ENCODE results near the gene C2orf68. TPM values are rescaled to one million over a fixed set of nuclear protein-coding genes. Genes with fewer than 3 reads are reported as not detected.

Gene C2orf68
- total and polyA plus RNA-seq, 2 of the 13 experiments (the other 11 are each of a cell fraction or from before 2014, with no cell fraction given), result 47.1 to 77.4 TPM

DNA sequence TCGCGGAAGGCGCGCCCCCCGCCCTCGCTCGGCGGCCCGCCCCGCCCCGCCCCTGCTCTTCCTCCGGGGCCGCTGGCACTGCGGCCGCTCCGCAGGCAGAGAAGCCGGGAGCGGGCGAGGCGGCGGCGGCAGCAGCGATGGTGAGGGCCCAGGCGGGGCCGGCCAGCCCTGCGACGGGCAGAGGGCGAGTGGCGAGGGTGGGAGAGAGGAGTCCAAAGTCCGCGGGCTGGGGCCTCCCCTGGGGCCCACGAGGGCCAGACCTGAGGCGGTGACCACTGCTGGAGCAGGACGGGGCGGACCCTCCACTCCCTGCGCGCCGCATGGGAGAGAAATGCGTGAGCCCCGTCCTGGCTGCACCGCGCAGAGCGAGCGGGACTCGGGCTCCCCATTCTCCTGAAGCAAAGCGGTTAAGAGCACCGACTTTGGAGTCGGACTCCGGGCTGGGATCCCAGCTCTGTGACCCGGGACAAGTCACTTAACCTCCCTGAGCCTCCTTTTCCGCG, 27.5 kb downstream of the C2orf68 start, which contains the start of gene VAMP5 (continued):
- TF ChIP-seq ZNF615 (CRISPR knock-in tag; IDR thresholded peaks at IDR 0.05; ENCODE audit: borderline replicate concordance) (no peak), HNRNPK (IDR thresholded peaks at IDR 0.05; ENCODE audit: low read depth, low read length, poor library complexity, severe bottlenecking) (peak; percentile 90), NFATC3 (CRISPR knock-in tag; IDR thresholded peaks at IDR 0.05) (no peak), RORA (CRISPR knock-in tag; IDR thresholded peaks at IDR 0.05) (no peak), ZNF788 (CRISPR knock-in tag; IDR thresholded peaks at IDR 0.05; ENCODE audit: borderline replicate concordance) (peak; percentile 95; the same call in 1 of the 2 replicates), SOX5 (CRISPR knock-in tag; IDR thresholded peaks at IDR 0.05; ENCODE audit: borderline replicate concordance) (no peak), MAF1 (CRISPR knock-in tag; IDR thresholded peaks at IDR 0.05; ENCODE audit: borderline replicate concordance) (peak; percentile 84), ZFAT (CRISPR knock-in tag; conservative IDR thresholded peaks at IDR 0.05) (no peak), CREB1 (IDR thresholded peaks at IDR 0.05) (no peak), CREB1 (CRISPR knock-in tag; IDR thresholded peaks at IDR 0.05) (no peak), KLF6 (CRISPR knock-in tag; IDR thresholded peaks at IDR 0.05) (peak; percentile 94), ATF1 (CRISPR knock-in tag; IDR thresholded peaks at IDR 0.05) (no peak), TGIF2 (CRISPR knock-in tag; IDR thresholded peaks at IDR 0.05) (no peak; the same call in 1 of the 2 replicates), NRL (CRISPR knock-in tag; IDR thresholded peaks at IDR 0.05; ENCODE audit: borderline replicate concordance) (0 out of 2 replicates have a peak, but pooled peaks have one; percentile 31), ZNF44 (CRISPR knock-in tag; IDR thresholded peaks at IDR 0.05) (no peak), RBM39 (IDR thresholded peaks at IDR 0.05; ENCODE audit: low read depth, low read length, poor library complexity, severe bottlenecking) (peak; percentile 91), MATR3 (CRISPR knock-in tag; IDR thresholded peaks at IDR 0.05) (no peak), ZNF563 (CRISPR knock-in tag; IDR thresholded peaks at IDR 0.05) (peak; percentile 98), ZNF24 (IDR thresholded peaks at IDR 0.05) (no peak), YY1 (IDR thresholded peaks at IDR 0.05; ENCODE audit: insufficient read depth, insufficient replicate concordance, low read depth, low read length) (peak; percentile 78), ISL2 (CRISPR knock-in tag; IDR thresholded peaks at IDR 0.05) (peak; percentile 93), KAT2B (IDR thresholded peaks at IDR 0.05; ENCODE audit: borderline replicate concordance, low read depth, low read length) (no peak), CHCHD3 (CRISPR knock-in tag; IDR thresholded peaks at IDR 0.05) (no peak; the same call in 1 of the 2 replicates), NR3C1 (CRISPR knock-in tag; IDR thresholded peaks at IDR 0.05) (no peak)
- TF ChIP-seq, protein P1, sequence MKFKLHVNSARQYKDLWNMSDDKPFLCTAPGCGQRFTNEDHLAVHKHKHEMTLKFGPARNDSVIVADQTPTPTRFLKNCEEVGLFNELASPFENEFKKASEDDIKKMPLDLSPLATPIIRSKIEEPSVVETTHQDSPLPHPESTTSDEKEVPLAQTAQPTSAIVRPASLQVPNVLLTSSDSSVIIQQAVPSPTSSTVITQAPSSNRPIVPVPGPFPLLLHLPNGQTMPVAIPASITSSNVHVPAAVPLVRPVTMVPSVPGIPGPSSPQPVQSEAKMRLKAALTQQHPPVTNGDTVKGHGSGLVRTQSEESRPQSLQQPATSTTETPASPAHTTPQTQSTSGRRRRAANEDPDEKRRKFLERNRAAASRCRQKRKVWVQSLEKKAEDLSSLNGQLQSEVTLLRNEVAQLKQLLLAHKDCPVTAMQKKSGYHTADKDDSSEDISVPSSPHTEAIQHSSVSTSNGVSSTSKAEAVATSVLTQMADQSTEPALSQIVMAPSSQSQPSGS (CRISPR knock-in tag; IDR thresholded peaks at IDR 0.05), result no peak; the same call in none of the 2 replicates
- TF ChIP-seq, protein P2, sequence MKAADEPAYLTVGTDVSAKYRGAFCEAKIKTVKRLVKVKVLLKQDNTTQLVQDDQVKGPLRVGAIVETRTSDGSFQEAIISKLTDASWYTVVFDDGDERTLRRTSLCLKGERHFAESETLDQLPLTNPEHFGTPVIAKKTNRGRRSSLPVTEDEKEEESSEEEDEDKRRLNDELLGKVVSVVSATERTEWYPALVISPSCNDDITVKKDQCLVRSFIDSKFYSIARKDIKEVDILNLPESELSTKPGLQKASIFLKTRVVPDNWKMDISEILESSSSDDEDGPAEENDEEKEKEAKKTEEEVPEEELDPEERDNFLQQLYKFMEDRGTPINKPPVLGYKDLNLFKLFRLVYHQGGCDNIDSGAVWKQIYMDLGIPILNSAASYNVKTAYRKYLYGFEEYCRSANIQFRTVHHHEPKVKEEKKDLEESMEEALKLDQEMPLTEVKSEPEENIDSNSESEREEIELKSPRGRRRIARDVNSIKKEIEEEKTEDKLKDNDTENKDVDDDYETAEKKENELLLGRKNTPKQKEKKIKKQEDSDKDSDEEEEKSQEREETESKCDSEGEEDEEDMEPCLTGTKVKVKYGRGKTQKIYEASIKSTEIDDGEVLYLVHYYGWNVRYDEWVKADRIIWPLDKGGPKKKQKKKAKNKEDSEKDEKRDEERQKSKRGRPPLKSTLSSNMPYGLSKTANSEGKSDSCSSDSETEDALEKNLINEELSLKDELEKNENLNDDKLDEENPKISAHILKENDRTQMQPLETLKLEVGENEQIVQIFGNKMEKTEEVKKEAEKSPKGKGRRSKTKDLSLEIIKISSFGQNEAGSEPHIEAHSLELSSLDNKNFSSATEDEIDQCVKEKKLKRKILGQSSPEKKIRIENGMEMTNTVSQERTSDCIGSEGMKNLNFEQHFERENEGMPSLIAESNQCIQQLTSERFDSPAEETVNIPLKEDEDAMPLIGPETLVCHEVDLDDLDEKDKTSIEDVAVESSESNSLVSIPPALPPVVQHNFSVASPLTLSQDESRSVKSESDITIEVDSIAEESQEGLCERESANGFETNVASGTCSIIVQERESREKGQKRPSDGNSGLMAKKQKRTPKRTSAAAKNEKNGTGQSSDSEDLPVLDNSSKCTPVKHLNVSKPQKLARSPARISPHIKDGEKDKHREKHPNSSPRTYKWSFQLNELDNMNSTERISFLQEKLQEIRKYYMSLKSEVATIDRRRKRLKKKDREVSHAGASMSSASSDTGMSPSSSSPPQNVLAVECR (CRISPR knock-in tag; IDR thresholded peaks at IDR 0.05; ENCODE audit: borderline replicate concordance), result peak; percentile 81
